HEK293 (cell line): ENCODE data around the gene FOXS1.
A peak's percentile ranks its signal among the peaks of the same experiment; 100 is the strongest.

ENCODE experiments used
- CTCF ChIA-PET: fragments of 350-600 bp; formaldehyde crosslinking; extraction: SDS; loops from one replicate; lab custom pipeline; 2021; ENCODE audit warnings: antibody characterized with exemption; lab: Yijun Ruan, JAX
- POLR2A ChIA-PET: fragments of 300-600 bp; formaldehyde crosslinking; extraction: SDS; loops from one replicate; lab custom pipeline; 2020; ENCODE audit warnings: antibody characterized with exemption, inconsistent platforms; lab: Yijun Ruan, JAX
- H3K27ac ChIP-seq: fragments of 200-500 bp; sonication (Bioruptor generic); 2 replicates; pipeline ENCODE4 v1.5.1; 2014; ENCODE audit warnings: low read depth, low read length, control low read depth, inconsistent platforms; ENCODE audit errors: extremely low read depth
- H3K36me3 ChIP-seq, 2 experiments: fragments of 200-500 bp in 1 of 2; sonication (Bioruptor generic) in 1 of 2; 1 replicate in 1 of 2; 2 replicates in 1 of 2; pipeline ENCODE4 v1.5.1; 2014 to 2017; ENCODE audit warnings: inconsistent platforms in 2 of 2, low read length in 2 of 2; ENCODE audit not compliant: control insufficient read depth in 2 of 2, insufficient read depth in 1 of 2
- H3K4me1 ChIP-seq: fragments of 200-500 bp; sonication (Bioruptor generic); 2 replicates; pipeline ENCODE4 v1.5.1; 2014; ENCODE audit warnings: mild to moderate bottlenecking, low read length, inconsistent platforms; ENCODE audit not compliant: control insufficient read depth, insufficient read depth
- H3K4me3 ChIP-seq: 2 replicates; pipeline ENCODE4 v1.5.1; 2011; ENCODE audit warnings: low read depth, mild to moderate bottlenecking, control low read depth, low read length, moderate library complexity
- H3K9me3 ChIP-seq: fragments of 200-500 bp; sonication (Bioruptor generic); 2 replicates; pipeline ENCODE4 v1.5.1; 2014; ENCODE audit warnings: low read depth, low read length, inconsistent platforms; ENCODE audit not compliant: control insufficient read depth, insufficient read depth
- BCL11B ChIP-seq: fragments of 450-650 bp; formaldehyde crosslinking; IDR thresholded peaks from 2 replicates; pipeline ENCODE4 v1.5.1; 2016; ENCODE audit warnings: low read depth, missing biosample characterization, missing genetic modification characterization
- OVOL3 ChIP-seq: fragments of 450-650 bp; formaldehyde crosslinking; IDR thresholded peaks from 2 replicates; pipeline ENCODE4 v1.5.1; 2016; ENCODE audit warnings: missing biosample characterization, missing genetic modification characterization
- PRDM1 ChIP-seq: fragments of 450-650 bp; formaldehyde crosslinking; IDR thresholded peaks from 2 replicates; pipeline ENCODE4; 2016; ENCODE audit warnings: missing biosample characterization, missing genetic modification characterization
- SETDB1 ChIP-seq: IDR thresholded peaks from one replicate; pipeline ENCODE4 v1.6.1; 2017; ENCODE audit warnings: mild to moderate bottlenecking, low read length, moderate library complexity, mixed read lengths; ENCODE audit not compliant: insufficient read length
- WT1 ChIP-seq: fragments of 450-650 bp; formaldehyde crosslinking; IDR thresholded peaks from 2 replicates; pipeline ENCODE4 v1.5.1; 2016; ENCODE audit warnings: missing biosample characterization, missing genetic modification characterization
- YY1 ChIP-seq: fragments of 450-650 bp; formaldehyde crosslinking; IDR thresholded peaks from 2 replicates; pipeline ENCODE4 v1.5.1; 2018; ENCODE audit warnings: missing biosample characterization, missing genetic modification characterization
- ZBTB49 ChIP-seq: fragments of 450-650 bp; formaldehyde crosslinking; IDR thresholded peaks from 2 replicates; pipeline ENCODE4 v1.5.1; 2016; ENCODE audit warnings: missing biosample characterization, missing genetic modification characterization, low read depth
- ZEB2 ChIP-seq: fragments of 450-650 bp; formaldehyde crosslinking; IDR thresholded peaks from 2 replicates; pipeline ENCODE4 v1.5.1; 2016; ENCODE audit warnings: missing biosample characterization, missing genetic modification characterization
- ZNF221 ChIP-seq: fragments of 450-650 bp; formaldehyde crosslinking; IDR thresholded peaks from 2 replicates; pipeline ENCODE4 v1.5.1; 2017; ENCODE audit warnings: missing biosample characterization, missing genetic modification characterization, borderline replicate concordance
- ZNF324 ChIP-seq: fragments of 450-650 bp; formaldehyde crosslinking; IDR thresholded peaks from 2 replicates; pipeline ENCODE4 v1.5.1; 2016; ENCODE audit warnings: missing biosample characterization, missing genetic modification characterization
- ZNF335 ChIP-seq: fragments of 450-650 bp; formaldehyde crosslinking; conservative IDR thresholded peaks from 2 replicates; pipeline ENCODE4 v1.5.1; 2016; ENCODE audit warnings: missing biosample characterization, missing genetic modification characterization
- ZNF350 ChIP-seq: fragments of 450-650 bp; formaldehyde crosslinking; IDR thresholded peaks from 2 replicates; pipeline ENCODE4 v1.5.0; 2017; ENCODE audit warnings: missing biosample characterization, mild to moderate bottlenecking, missing genetic modification characterization
- ZNF488 ChIP-seq: fragments of 450-650 bp; formaldehyde crosslinking; IDR thresholded peaks from 2 replicates; pipeline ENCODE4 v1.5.1; 2016; ENCODE audit warnings: missing biosample characterization, missing genetic modification characterization
- ZNF610 ChIP-seq: fragments of 450-650 bp; formaldehyde crosslinking; IDR thresholded peaks from 2 replicates; pipeline ENCODE4 v1.5.1; 2016; ENCODE audit warnings: missing biosample characterization, missing genetic modification characterization, borderline replicate concordance
- ZNF658 ChIP-seq: fragments of 450-650 bp; formaldehyde crosslinking; IDR thresholded peaks from 2 replicates; pipeline ENCODE4; 2016; ENCODE audit warnings: missing biosample characterization, missing genetic modification characterization
- ZNF664 ChIP-seq: fragments of 450-650 bp; formaldehyde crosslinking; IDR thresholded peaks from 2 replicates; pipeline ENCODE4 v1.5.1; 2016; ENCODE audit warnings: missing biosample characterization, missing genetic modification characterization
- ZNF677 ChIP-seq: fragments of 450-650 bp; IDR thresholded peaks from 2 replicates; pipeline ENCODE4 v1.5.0; 2018; ENCODE audit warnings: missing biosample characterization, mild to moderate bottlenecking, missing genetic modification characterization, moderate library complexity
- TF ChIP-seq, protein P1 (sequence below): fragments of 450-650 bp; formaldehyde crosslinking; optimal IDR thresholded peaks from 2 replicates; pipeline ENCODE3; 2016; ENCODE audit warnings: missing biosample characterization, mild to moderate bottlenecking, missing genetic modification characterization

Gene FOXS1

GRCh38 chr20:31859266-31859997, 14.0 kb upstream of the FOXS1 start:
- POLR2A ChIA-PET: interaction anchor here (0.6 to 1.2 kb wide), 3 partner anchors 74 to 160 kb away, joined by 3 read pairs; partner anchors contain the start of gene PDRG1
- Histone ChIP-seq H3K27ac (no peak overlapping the region), H3K4me1 (0 out of 2 replicates have a peak, but pooled peaks cover 2% of the 10 kb centered on the region), H3K36me3 (no peaks in the 10 kb centered on the region)
- TF ChIP-seq WT1 (no peak), ZNF350 (tag by site-specific recombination) (no peak)
- TF ChIP-seq, all 188 proteins: peak for 0
- Histone ChIP-seq H3K9me3 (no peaks in the 10 kb centered on the region), H3K4me3 (no peak overlapping the region)
- CTCF ChIA-PET: interaction anchor here (0.5 to 3.5 kb wide), 4 partner anchors 13 to 178 kb away, joined by 3 to 16 read pairs (median 6); partner anchors contain the start of gene PDRG1

DNA sequence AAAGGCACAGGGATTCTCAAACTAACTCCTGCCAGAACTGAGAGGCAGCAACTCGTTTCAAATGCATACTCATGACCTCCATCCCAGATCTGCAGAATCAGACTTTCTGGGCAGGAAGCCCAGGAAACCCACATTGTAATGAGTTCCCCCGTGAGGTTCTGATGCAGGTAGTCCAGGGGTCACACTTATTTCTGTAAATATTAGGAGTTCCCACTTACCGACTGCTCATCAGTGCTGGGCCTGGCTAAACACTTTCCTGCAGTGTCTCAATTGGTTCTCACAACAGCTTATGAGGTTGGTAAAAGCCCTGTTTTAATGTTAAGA, 13.3 kb upstream of the FOXS1 start:
- Histone ChIP-seq H3K4me1 (0 out of 2 replicates have a peak, but pooled peaks cover 2% of the 10 kb centered on the region), H3K4me3 (no peak overlapping the region), H3K36me3 (no peaks in the 10 kb centered on the region), H3K9me3 (no peaks in the 10 kb centered on the region), H3K27ac (no peak overlapping the region)
- CTCF ChIA-PET: interaction anchor here (0.5 to 3.5 kb wide), 2 partner anchors 25 to 93 kb away, joined by 4 to 16 read pairs; partner anchors contain the start of gene PDRG1
- TF ChIP-seq ZNF221 (no peak), ZBTB49 (tag by site-specific recombination) (no peak), ZEB2 (tag by site-specific recombination) (no peak), ZNF488 (tag by site-specific recombination) (no peak), ZNF335 (no peak), ZNF677 (tag by site-specific recombination) (no peak), ZNF324 (tag by site-specific recombination) (no peak), ZNF610 (tag by site-specific recombination) (no peak), YY1 (tag by site-specific recombination) (no peak), ZNF658 (tag by site-specific recombination) (no peak), OVOL3 (tag by site-specific recombination) (no peak)
- TF ChIP-seq, protein P1, sequence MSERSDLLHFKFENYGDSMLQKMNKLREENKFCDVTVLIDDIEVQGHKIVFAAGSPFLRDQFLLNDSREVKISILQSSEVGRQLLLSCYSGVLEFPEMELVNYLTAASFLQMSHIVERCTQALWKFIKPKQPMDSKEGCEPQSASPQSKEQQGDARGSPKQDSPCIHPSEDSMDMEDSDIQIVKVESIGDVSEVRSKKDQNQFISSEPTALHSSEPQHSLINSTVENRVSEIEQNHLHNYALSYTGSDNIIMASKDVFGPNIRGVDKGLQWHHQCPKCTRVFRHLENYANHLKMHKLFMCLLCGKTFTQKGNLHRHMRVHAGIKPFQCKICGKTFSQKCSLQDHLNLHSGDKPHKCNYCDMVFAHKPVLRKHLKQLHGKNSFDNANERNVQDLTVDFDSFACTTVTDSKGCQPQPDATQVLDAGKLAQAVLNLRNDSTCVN (tag by site-specific recombination): no peak
- POLR2A ChIA-PET: interaction anchor here (0.6 kb wide), 1 partner anchor 160 kb away, joined by 3 read pairs; no protein-coding TSS in a partner anchor

DNA sequence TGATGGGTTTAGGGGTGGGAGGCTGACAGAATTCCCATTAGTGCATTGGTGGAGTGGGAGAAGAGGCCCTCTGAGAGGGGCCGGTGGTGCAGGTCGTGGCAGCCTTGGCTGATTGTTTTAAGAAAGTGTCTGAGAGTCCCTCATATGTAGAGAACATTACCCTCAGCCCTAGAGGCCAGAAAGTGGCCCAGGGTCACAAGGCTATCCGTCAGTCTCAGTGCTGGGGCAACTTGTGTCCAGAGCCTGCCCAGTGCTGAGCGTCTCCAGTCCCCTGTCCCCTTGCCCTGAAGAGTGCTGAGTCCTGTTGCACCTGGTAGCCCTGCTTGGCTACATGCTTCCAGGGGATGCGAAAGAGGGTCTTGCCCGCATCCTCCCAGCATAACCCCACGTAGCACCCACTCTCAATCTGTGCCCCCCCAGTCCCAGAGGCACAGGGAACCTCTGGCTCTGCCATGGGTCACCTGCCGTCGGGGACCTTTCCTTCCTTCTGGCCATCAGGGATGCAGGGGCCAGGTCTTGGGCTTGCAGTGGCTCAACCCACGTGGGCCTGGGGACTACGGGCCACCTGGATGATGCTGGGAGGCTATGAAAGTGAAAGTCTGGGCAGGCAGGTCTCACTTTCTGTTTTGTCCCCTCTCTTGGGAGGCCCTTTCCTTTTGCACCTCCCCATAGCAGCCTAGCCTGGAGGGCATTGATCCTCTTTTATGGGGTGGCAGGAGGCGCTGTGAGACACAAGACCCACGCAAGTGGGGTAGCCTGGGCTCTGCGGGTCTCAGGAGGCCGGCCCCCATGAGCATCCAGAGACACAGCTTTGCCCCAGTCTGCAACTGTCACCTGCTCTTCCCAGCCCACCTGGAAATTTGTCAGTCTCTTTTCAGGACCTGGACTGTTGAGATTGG, 12.7 kb upstream of the FOXS1 start:
- POLR2A ChIA-PET: no interaction called here

More for the DNA sequence above, 12.7 kb upstream of the FOXS1 start:
- H3K4me3 ChIP-seq: no peak overlapping the region
- CTCF ChIA-PET: interaction anchor here (3.5 kb wide), 1 partner anchor 94 kb away, joined by 16 read pairs; the partner anchor contains the start of gene PDRG1
- 0 out of 2 replicates have a peak, but pooled peaks cover 2% of the 10 kb centered on the region for H3K4me1 ChIP-seq
- no peak overlapping the region for H3K27ac ChIP-seq
- no peaks in the 10 kb centered on the region for H3K36me3 ChIP-seq
- no peaks in the 10 kb centered on the region for H3K9me3 ChIP-seq
- TF ChIP-seq ZNF664 (tag by site-specific recombination): no peak
- peak; percentile 65 for TF ChIP-seq PRDM1 (tag by site-specific recombination)
- no peak for TF ChIP-seq SETDB1
- TF ChIP-seq BCL11B (tag by site-specific recombination): no peak
